Ammon's horn (tissue), 1 donor: ENCODE measurements around the gene C10orf95.

ENCODE experiments used
- DNase-seq: peaks from one replicate; pipeline ENCODE4 v3.0.0-alpha.2; 2016; ENCODE audit warnings: low spot score

C10orf95 gene

GRCh38 chr10:102434394-102435132, 16.8 kb downstream of the C10orf95 start:
- DNase-seq = no peak

- no peak for DNase-seq
Measured at GRCh38 chr10:102433619-102434046, 17.7 kb downstream of the C10orf95 start.

- DNase-seq = peak; percentile 97
Measured at GRCh38 chr10:102432162-102432950, 19.0 kb downstream of the C10orf95 start, which contains the start of gene CUEDC2. CUEDC2 (minus strand) TSS chr10:102432574; CDS start chr10:102425188, 7,386 bp downstream.

- DNase-seq = no peak
Measured at GRCh38 chr10:102431452-102432124, 19.8 kb downstream of the C10orf95 start.

GRCh38 chr10:102429468-102429867, 21.9 kb downstream of the C10orf95 start:
- DNase-seq = no peak

- no peak for DNase-seq
Measured at GRCh38 chr10:102426803-102427287, 24.5 kb downstream of the C10orf95 start.

GRCh38 chr10:102425444-102425843, 25.9 kb downstream of the C10orf95 start:
- DNase-seq = no peak

- DNase-seq = no peak
Measured at GRCh38 chr10:102424916-102425315, 26.4 kb downstream of the C10orf95 start.

- DNase-seq = no peak
Measured at GRCh38 chr10:102424145-102424544, 27.2 kb downstream of the C10orf95 start.

GRCh38 chr10:102423372-102423968, 27.9 kb downstream of the C10orf95 start:
- DNase-seq = no peak

- peak; percentile 82 for DNase-seq
Measured at GRCh38 chr10:102422545-102423129, 28.7 kb downstream of the C10orf95 start.

GRCh38 chr10:102421757-102422512, 29.4 kb downstream of the C10orf95 start:
- no peak for DNase-seq

- DNase-seq = no peak
Measured at GRCh38 chr10:102421507-102421756, 29.9 kb downstream of the C10orf95 start.

- peak; percentile 95 for DNase-seq
Measured at GRCh38 chr10:102420714-102421506, 30.4 kb downstream of the C10orf95 start, which contains the start of gene FBXL15. FBXL15 (plus strand) TSS chr10:102420836; CDS start chr10:102421130, 294 bp downstream.

GRCh38 chr10:102420181-102420713, 31.1 kb downstream of the C10orf95 start:
- DNase-seq = no peak

- peak; percentile 79 for DNase-seq
Measured at GRCh38 chr10:102419269-102420180, 31.8 kb downstream of the C10orf95 start.

GRCh38 chr10:102418622-102419268, 32.6 kb downstream of the C10orf95 start, which contains the start of gene PSD:
PSD (minus strand) TSS chr10:102418785; CDS start chr10:102417038, 1,747 bp downstream.
- no peak for DNase-seq

- no peak for DNase-seq
Measured at GRCh38 chr10:102416695-102417094, 34.6 kb downstream of the C10orf95 start.
